ENCODE measurements around the gene PPP2R3C. TPM values are rescaled to one million over a fixed set of nuclear protein-coding genes. Genes with fewer than 3 reads are reported as not detected.
"Not testable (repeated sequence)": the region's sequence is repeated elsewhere in the genome, so short reads cannot be mapped to it uniquely, and the experiment has no call there.

The PPP2R3C gene
- total RNA-seq, 2 donors from 2014 or later, result 41.6 to 49.8 TPM

GRCh38 chr14:35073486-35073885, 48.3 kb downstream of the PPP2R3C start:
- intact Hi-C loops (cut with DNase I), result no loop called here
- no peak for DNase-seq (ENCODE audit: low spot score)

- DNase-seq (ENCODE audit: low spot score), result no peak
- intact Hi-C loops (cut with DNase I), result no loop called here
Measured at GRCh38 chr14:35072226-35072625, 49.6 kb downstream of the PPP2R3C start.

GRCh38 chr14:35068238-35069012, 53.4 kb downstream of the PPP2R3C start:
- intact Hi-C loops (cut with DNase I), result no loop called here
- no peak for DNase-seq (ENCODE audit: low spot score)

- DNase-seq (ENCODE audit: low spot score); intact Hi-C loops (cut with DNase I): not testable (repeated sequence)
Measured at GRCh38 chr14:35065731-35066130, 56.1 kb downstream of the PPP2R3C start.

- DNase-seq (ENCODE audit: low spot score); intact Hi-C loops (cut with DNase I): not testable (repeated sequence)
Measured at GRCh38 chr14:35061113-35061791, 60.5 kb downstream of the PPP2R3C start.

GRCh38 chr14:35052637-35053036, 69.2 kb downstream of the PPP2R3C start:
- no peak for DNase-seq (ENCODE audit: low spot score)
- intact Hi-C loops (cut with DNase I), result no loop called here

- DNase-seq (ENCODE audit: low spot score), result no peak
- intact Hi-C loops (cut with DNase I), result no loop called here
Measured at GRCh38 chr14:35051796-35052195, 70.0 kb downstream of the PPP2R3C start.

GRCh38 chr14:35050652-35051051, 71.1 kb downstream of the PPP2R3C start:
- intact Hi-C loops (cut with DNase I), result no loop called here
- no peak for DNase-seq (ENCODE audit: low spot score)

GRCh38 chr14:35047976-35048513, 73.7 kb downstream of the PPP2R3C start:
- DNase-seq (ENCODE audit: low spot score), result no peak
- intact Hi-C loops (cut with DNase I), result loop anchor here in 1 of 2 donors (10.0 kb wide), 1 partner anchor 357 kb away; the partner anchor contains the start of gene NFKBIA

GRCh38 chr14:35046751-35047536, 74.8 kb downstream of the PPP2R3C start:
- intact Hi-C loops (cut with DNase I), result loop anchor here in 1 of 2 donors (10.0 kb wide), 1 partner anchor 358 kb away; the partner anchor contains the start of gene NFKBIA
- DNase-seq (ENCODE audit: low spot score), result no peak

GRCh38 chr14:35046048-35046750, 75.6 kb downstream of the PPP2R3C start, which contains the start of gene FAM177A1:
Gene FAM177A1, plus strand, starts transcription at chr14:35046272. Its CDS starts 192 bp downstream, at chr14:35046464.
- peak; percentile 100 for DNase-seq (ENCODE audit: low spot score)
- intact Hi-C loops (cut with DNase I), result loop anchor here in 1 of 2 donors (10.0 kb wide), 1 partner anchor 359 kb away; the partner anchor contains the start of gene NFKBIA

GRCh38 chr14:35045798-35046047, 76.1 kb downstream of the PPP2R3C start:
- no peak for DNase-seq (ENCODE audit: low spot score)
- intact Hi-C loops (cut with DNase I), result loop anchor here in 1 of 2 donors (10.0 kb wide), 1 partner anchor 359 kb away; the partner anchor contains the start of gene NFKBIA

- intact Hi-C loops (cut with DNase I), result loop anchor here in 1 of 2 donors (10.0 kb wide), 1 partner anchor 360 kb away; the partner anchor contains the start of gene NFKBIA
- DNase-seq (ENCODE audit: low spot score), result no peak
Measured at GRCh38 chr14:35044939-35045797, 76.6 kb downstream of the PPP2R3C start.

- DNase-seq (ENCODE audit: low spot score), result no peak
- intact Hi-C loops (cut with DNase I), result loop anchor here in 1 of 2 donors (10.0 kb wide), 1 partner anchor 362 kb away; the partner anchor contains the start of gene NFKBIA
Measured at GRCh38 chr14:35043046-35043445, 78.7 kb downstream of the PPP2R3C start.

GRCh38 chr14:35042632-35043031, 79.2 kb downstream of the PPP2R3C start:
- intact Hi-C loops (cut with DNase I), result loop anchor here in 1 of 2 donors (10.0 kb wide), 1 partner anchor 362 kb away; the partner anchor contains the start of gene NFKBIA
- DNase-seq (ENCODE audit: low spot score), result no peak

- DNase-seq (ENCODE audit: low spot score); intact Hi-C loops (cut with DNase I): not testable (repeated sequence)
Measured at GRCh38 chr14:35038312-35038711, 83.5 kb downstream of the PPP2R3C start.
